Lower lobe of right lung (tissue), 2 donors: ENCODE data around the gene SPTSSB. TPM values are rescaled to one million over a fixed set of nuclear protein-coding genes. Genes with fewer than 3 reads are reported as not detected.

Experiments used
- ATAC-seq, 2 donors: fragments of 200-7000 bp; cut with Tn5 transposase; one replicate each; pipeline ENCODE4 v1.9.1; 2020 to 2022; ENCODE audit warnings: mild to moderate bottlenecking in 2 of 2, moderate library complexity in 2 of 2
- DNase-seq: peaks from one replicate; pipeline ENCODE4 v3.0.0-alpha.2; 2020
- H3K27ac ChIP-seq: fragments of 200-600 bp; one replicate; pipeline ENCODE4 v1.8.0; 2022
- H3K27me3 ChIP-seq: fragments of 200-600 bp; one replicate; pipeline ENCODE4 v1.8.0; 2022; ENCODE audit warnings: low read depth
- H3K36me3 ChIP-seq: fragments of 200-600 bp; one replicate; pipeline ENCODE4 v1.8.0; 2022; ENCODE audit warnings: mild to moderate bottlenecking
- H3K4me1 ChIP-seq: fragments of 200-600 bp; one replicate; pipeline ENCODE4 v1.8.0; 2022
- H3K4me3 ChIP-seq: fragments of 200-600 bp; one replicate; pipeline ENCODE4 v1.8.0; 2022; ENCODE audit warnings: mild to moderate bottlenecking
- H3K9me3 ChIP-seq: fragments of 200-600 bp; one replicate; pipeline ENCODE4 v1.8.0; 2022
- intact Hi-C: fragments of 100-400 bp; cut with DNase I; formaldehyde crosslinking; loops from one replicate; pipeline ENCODE4 v1.11.0; 2022
- total RNA-seq: library from RNA; stranded (reverse); fragmentation: NEBNext Ultra II Directional; extraction: Animal tissue kit (Norgen Biotek cat#: 25700); gene quantifications from one replicate; pipeline ENCODE4 v1.2.1, GENCODE V29; 2021
- TF ChIP-seq, protein P1 (sequence below): fragments of 200-600 bp; IDR thresholded peaks from one replicate; pipeline ENCODE4 v1.8.0; 2022; ENCODE audit warnings: antibody characterized with exemption, mild to moderate bottlenecking
- donor health status: DM: no; HTN: yes; CAD: no; lungs with severe emphysema.

The SPTSSB gene
- total RNA-seq, 1 donor from 2014 or later, result not detected

DNA sequence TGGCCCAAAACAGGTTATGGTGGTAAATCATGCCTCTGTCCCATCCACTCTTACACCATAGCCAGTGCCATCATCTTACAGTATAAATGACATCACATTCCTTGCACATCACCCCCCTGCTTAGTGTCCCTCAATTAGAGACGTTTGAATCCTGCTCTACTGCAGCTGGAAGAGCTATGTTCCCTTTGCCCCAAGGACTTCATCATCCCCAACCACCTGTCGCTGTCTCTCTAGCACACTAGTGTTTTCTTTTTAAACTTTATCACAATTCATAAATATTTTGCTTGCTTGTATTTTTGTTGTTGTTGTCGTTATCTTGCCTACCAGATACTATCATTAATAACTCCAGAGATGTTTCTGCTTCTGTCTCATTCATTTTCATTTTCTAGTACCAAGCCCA lies 28.7 kb downstream of the SPTSSB start:
- Histone ChIP-seq H3K36me3 (no peaks in the 10 kb centered on the region), H3K27ac (no peak overlapping the region), H3K27me3 (peaks cover 2% of the 10 kb centered on the region), H3K4me1 (no peaks in the 10 kb centered on the region), H3K4me3 (no peak overlapping the region), H3K9me3 (no peaks in the 10 kb centered on the region)
- no peak for ATAC-seq
- TF ChIP-seq, protein P1, sequence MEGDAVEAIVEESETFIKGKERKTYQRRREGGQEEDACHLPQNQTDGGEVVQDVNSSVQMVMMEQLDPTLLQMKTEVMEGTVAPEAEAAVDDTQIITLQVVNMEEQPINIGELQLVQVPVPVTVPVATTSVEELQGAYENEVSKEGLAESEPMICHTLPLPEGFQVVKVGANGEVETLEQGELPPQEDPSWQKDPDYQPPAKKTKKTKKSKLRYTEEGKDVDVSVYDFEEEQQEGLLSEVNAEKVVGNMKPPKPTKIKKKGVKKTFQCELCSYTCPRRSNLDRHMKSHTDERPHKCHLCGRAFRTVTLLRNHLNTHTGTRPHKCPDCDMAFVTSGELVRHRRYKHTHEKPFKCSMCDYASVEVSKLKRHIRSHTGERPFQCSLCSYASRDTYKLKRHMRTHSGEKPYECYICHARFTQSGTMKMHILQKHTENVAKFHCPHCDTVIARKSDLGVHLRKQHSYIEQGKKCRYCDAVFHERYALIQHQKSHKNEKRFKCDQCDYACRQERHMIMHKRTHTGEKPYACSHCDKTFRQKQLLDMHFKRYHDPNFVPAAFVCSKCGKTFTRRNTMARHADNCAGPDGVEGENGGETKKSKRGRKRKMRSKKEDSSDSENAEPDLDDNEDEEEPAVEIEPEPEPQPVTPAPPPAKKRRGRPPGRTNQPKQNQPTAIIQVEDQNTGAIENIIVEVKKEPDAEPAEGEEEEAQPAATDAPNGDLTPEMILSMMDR, result no peak
- intact Hi-C loops, result no loop called here
- DNase-seq, result no peak

DNA sequence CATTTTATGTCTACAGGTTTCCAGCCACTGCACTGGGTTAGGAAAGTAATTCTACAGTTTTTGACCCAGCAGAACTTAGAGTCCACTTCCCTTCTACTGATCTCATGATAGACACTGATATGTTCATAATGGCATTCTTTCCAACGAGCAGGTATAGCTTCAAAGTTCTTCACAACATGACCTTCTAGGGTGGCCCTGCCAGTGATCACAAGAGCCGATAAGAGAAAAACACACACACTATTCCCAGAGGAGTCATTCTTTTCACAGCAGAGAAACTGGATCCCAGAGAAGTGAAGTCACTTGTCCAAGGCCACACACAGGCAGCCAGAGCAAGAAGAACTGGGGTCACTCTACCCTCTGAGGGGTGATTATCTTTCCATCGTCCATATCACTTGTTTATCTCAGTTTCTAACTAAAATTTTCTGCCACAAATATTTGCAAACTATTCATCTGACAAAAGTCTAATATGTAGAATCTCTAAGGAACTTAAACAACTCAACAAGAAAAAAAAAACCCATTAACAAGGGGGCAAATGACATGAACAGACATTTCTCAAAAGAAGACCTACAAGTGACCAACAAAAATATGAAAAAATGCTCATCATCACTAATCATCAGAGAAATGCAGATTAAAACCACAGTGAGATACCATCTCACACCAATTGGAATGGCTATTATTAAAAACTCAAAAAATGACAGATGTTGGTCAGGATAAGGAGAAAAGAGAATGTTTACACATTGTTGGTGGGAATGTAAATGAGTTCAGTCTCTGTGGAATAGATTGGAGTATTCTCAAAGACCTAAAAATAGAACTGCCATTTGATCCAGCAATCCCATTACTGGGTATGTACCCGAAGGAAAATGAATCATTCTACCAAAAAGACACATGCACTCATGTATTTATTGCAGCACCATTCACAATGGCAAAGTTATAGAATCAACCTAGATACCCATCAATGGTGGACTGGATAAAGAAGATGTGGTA lies 31.5 kb downstream of the SPTSSB start:
- no peak overlapping the region for H3K4me3 ChIP-seq
- TF ChIP-seq, protein P1, result no peak
- DNase-seq (no peak), ATAC-seq (no peak)
- H3K27me3 ChIP-seq, result no peaks in the 10 kb centered on the region
- no peaks in the 10 kb centered on the region for H3K9me3 ChIP-seq
- no peaks in the 10 kb centered on the region for H3K36me3 ChIP-seq
- intact Hi-C loops, result no loop called here
- H3K27ac ChIP-seq, result no peak overlapping the region
- H3K4me1 ChIP-seq, result no peaks in the 10 kb centered on the region

DNA sequence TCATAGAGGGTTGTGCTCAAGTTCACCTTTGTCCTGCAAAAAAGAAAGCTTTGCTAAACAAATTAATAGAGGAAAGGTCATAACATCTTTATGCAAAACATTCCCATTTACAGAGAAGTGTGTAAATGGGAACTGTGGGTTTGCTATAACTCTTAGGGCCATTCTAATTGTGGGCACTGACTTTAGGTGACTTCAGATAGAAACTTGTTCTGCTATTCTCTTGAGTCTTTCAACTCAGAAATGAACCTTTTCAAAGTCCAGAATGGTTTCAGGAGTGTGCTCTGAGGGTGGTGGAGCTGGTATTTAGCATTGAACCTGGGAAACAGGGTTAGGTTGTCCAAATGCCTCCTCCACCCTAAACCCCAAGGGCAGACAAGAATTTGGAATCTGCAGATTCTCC lies 34.0 kb downstream of the SPTSSB start:
- H3K36me3 ChIP-seq, result no peaks in the 10 kb centered on the region
- H3K4me3 ChIP-seq, result no peak overlapping the region
- intact Hi-C loops, result no loop called here
- no peaks in the 10 kb centered on the region for H3K27me3 ChIP-seq
- H3K9me3 ChIP-seq, result no peaks in the 10 kb centered on the region
- H3K4me1 ChIP-seq, result no peaks in the 10 kb centered on the region
- H3K27ac ChIP-seq, result no peak overlapping the region
- TF ChIP-seq, protein P1, result no peak
- DNase-seq, result no peak
- no peak for ATAC-seq

DNA sequence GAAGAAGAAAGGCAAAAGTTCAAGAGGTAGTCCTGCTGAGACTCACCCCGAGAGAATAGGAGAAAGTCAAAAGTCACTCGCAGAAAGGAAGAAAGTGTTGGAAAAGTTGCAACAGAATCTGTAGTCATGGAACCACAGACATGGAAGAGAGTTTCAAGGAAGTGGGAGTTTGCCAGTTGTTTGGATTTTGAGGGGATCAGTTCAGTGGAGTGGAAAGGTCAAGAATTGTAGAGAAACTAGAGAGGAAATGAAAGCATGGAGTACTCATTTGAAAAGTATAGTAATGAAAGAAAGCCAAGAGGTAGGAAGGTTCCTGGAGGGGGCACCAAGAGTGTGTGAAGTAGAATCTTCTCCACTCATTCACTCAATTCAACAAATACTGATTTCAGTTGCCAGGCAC lies 34.7 kb downstream of the SPTSSB start:
- H3K9me3 ChIP-seq, result no peaks in the 10 kb centered on the region
- TF ChIP-seq, protein P1, result no peak
- H3K4me3 ChIP-seq, result no peak overlapping the region
- H3K27ac ChIP-seq, result no peak overlapping the region
- H3K4me1 ChIP-seq, result no peaks in the 10 kb centered on the region
- intact Hi-C loops, result no loop called here
- DNase-seq (no peak), ATAC-seq (no peak)
- no peaks in the 10 kb centered on the region for H3K36me3 ChIP-seq
- H3K27me3 ChIP-seq, result no peaks in the 10 kb centered on the region

DNA sequence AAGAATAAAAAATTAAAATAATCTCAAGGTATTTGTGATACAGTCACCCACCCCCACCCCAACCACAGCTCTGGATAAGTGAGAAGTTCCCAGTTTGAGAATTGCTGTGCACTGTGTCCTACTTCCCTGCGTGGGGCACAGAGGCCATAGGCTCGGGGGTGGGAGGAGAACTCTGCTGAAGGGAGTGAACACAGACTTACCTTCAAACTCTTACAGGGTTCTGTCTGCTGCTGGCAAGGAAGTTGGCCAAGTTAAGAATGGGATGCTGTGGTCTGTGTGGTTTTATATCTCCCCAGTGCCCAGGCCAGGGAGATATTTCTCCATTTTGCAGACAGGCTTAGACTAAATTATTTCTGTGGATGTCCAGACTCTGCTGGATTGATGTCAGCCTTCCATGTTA lies 37.6 kb downstream of the SPTSSB start:
- Histone ChIP-seq H3K27me3 (no peaks in the 10 kb centered on the region), H3K36me3 (no peaks in the 10 kb centered on the region), H3K9me3 (no peaks in the 10 kb centered on the region), H3K27ac (no peak overlapping the region), H3K4me1 (no peaks in the 10 kb centered on the region), H3K4me3 (no peak overlapping the region)
- intact Hi-C loops, result no loop called here
- TF ChIP-seq, protein P1, result no peak
- peak; percentile 79 to 83 for ATAC-seq
- peak; percentile 53 for DNase-seq
